Upper lobe of left lung (tissue), 4 donors: ENCODE data around the gene P2RY6.

Experiments used
- POLR2AphosphoS5 ChIP-seq, 2 donors: sonication (generic); formaldehyde crosslinking; IDR thresholded peaks; one replicate each; pipeline ENCODE4 v1.5.1; 2017; ENCODE audit warnings: antibody characterized with exemption in 2 of 2
- TF ChIP-seq, protein P1 (sequence below), 6 experiments: fragments of 450-650 bp in 4 of 6; fragments of 200-600 bp in 2 of 6; sonication (generic) in 2 of 6; IDR thresholded peaks; one replicate each; pipeline ENCODE4 v1.5.1; 2016 to 2019; ENCODE audit warnings: antibody characterized with exemption in 6 of 6

DNA sequence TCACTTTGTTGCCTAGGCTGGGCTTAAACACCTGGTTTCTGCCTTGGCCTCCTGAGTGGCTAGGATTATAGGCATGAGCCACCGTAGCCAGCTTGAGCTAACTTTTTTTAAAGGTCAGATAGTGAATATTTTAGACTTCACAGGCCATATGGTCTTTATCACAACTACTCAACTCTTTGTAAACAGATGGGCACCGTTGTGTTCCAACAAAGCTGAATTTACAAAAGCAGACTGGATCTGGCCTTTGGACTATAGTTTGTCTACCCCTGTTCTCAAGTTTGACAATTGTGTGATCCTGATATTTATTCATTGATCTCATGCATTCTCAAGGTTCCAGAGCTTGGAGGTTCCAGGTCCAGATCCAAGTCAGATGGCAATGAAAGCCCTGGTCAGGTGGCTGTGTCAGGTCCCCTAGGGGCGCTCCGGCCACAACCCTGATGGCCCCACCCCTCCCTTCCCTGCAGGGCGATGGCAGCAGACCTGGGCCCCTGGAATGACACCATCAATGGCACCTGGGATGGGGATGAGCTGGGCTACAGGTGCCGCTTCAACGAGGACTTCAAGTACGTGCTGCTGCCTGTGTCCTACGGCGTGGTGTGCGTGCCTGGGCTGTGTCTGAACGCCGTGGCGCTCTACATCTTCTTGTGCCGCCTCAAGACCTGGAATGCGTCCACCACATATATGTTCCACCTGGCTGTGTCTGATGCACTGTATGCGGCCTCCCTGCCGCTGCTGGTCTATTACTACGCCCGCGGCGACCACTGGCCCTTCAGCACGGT, 38.3 kb upstream of the P2RY6 start:
- TF ChIP-seq, protein P1, sequence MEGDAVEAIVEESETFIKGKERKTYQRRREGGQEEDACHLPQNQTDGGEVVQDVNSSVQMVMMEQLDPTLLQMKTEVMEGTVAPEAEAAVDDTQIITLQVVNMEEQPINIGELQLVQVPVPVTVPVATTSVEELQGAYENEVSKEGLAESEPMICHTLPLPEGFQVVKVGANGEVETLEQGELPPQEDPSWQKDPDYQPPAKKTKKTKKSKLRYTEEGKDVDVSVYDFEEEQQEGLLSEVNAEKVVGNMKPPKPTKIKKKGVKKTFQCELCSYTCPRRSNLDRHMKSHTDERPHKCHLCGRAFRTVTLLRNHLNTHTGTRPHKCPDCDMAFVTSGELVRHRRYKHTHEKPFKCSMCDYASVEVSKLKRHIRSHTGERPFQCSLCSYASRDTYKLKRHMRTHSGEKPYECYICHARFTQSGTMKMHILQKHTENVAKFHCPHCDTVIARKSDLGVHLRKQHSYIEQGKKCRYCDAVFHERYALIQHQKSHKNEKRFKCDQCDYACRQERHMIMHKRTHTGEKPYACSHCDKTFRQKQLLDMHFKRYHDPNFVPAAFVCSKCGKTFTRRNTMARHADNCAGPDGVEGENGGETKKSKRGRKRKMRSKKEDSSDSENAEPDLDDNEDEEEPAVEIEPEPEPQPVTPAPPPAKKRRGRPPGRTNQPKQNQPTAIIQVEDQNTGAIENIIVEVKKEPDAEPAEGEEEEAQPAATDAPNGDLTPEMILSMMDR (IDR thresholded peaks at IDR 0.05), result no peak
- TF ChIP-seq POLR2AphosphoS5 (IDR thresholded peaks at IDR 0.05), result no peak
